GM23338 (cell line): ENCODE measurements around the gene HMCN2. TPM values are rescaled to one million over a fixed set of nuclear protein-coding genes. Genes with fewer than 3 reads are reported as not detected.

Source experiments
- ATAC-seq: fragments of 200-7000 bp; cut with Tn5 transposase; 3 replicates; pipeline ENCODE4 v1.9.1; 2020
- DNase-seq: peaks from one replicate; pipeline ENCODE4 v3.0.0-alpha.2; 2015; ENCODE audit warnings: low spot score
- H2AFZ ChIP-seq: fragments of 200-600 bp; sonication (generic); 2 replicates; pipeline ENCODE4 v1.8.0; 2016; ENCODE audit warnings: antibody characterized with exemption, mild to moderate bottlenecking, moderate library complexity
- H3F3A ChIP-seq: fragments of 200-600 bp; sonication (generic); replicated peaks from 2 replicates; pipeline ENCODE4 v1.8.0; 2017; ENCODE audit warnings: antibody characterized with exemption, mixed run types, low read depth
- H3K27ac ChIP-seq: fragments of 200-600 bp; sonication (generic); 2 replicates; pipeline ENCODE4 v1.6.1; 2016; ENCODE audit warnings: low read depth
- H3K27me3 ChIP-seq: fragments of 200-600 bp; sonication (generic); 2 replicates; pipeline ENCODE4 v1.8.0; 2016; ENCODE audit warnings: mild to moderate bottlenecking, mixed run types, moderate library complexity; ENCODE audit not compliant: insufficient read depth
- H3K36me3 ChIP-seq: fragments of 200-600 bp; sonication (generic); 2 replicates; pipeline ENCODE4 v1.8.0; 2016; ENCODE audit warnings: mild to moderate bottlenecking; ENCODE audit not compliant: insufficient read depth
- H3K4me1 ChIP-seq: fragments of 200-600 bp; sonication (generic); 2 replicates; pipeline ENCODE4 v1.8.0; 2016; ENCODE audit warnings: mild to moderate bottlenecking, moderate library complexity; ENCODE audit not compliant: insufficient read depth
- H3K4me2 ChIP-seq: fragments of 200-600 bp; sonication (generic); 2 replicates; pipeline ENCODE4 v1.7.1; 2017; ENCODE audit warnings: mixed run types
- H3K4me3 ChIP-seq: fragments of 200-600 bp; sonication (generic); 2 replicates; pipeline ENCODE4 v1.6.1; 2016; ENCODE audit warnings: mixed run types
- H3K79me2 ChIP-seq: fragments of 200-600 bp; sonication (generic); replicated peaks from 2 replicates; pipeline ENCODE4 v1.8.0; 2017; ENCODE audit warnings: mild to moderate bottlenecking; ENCODE audit not compliant: insufficient read depth
- H3K9me2 ChIP-seq: fragments of 200-600 bp; sonication (generic); 2 replicates; pipeline ENCODE4 v1.8.0; 2017; ENCODE audit not compliant: insufficient read depth
- H4K20me1 ChIP-seq: fragments of 200-600 bp; sonication (generic); replicated peaks from 2 replicates; pipeline ENCODE4 v1.8.0; 2017; ENCODE audit warnings: mild to moderate bottlenecking; ENCODE audit not compliant: insufficient read depth
- H3K27ac Mint-ChIP-seq: 2 replicates; pipeline ENCODE4 v1.8.0; 2020; ENCODE audit warnings: inconsistent platforms, mild to moderate bottlenecking, moderate library complexity, mixed read lengths
- H3K27me3 Mint-ChIP-seq: 3 replicates; pipeline ENCODE4 v1.8.0; 2022; ENCODE audit warnings: low read depth, mild to moderate bottlenecking, moderate library complexity, mixed read lengths, inconsistent platforms; ENCODE audit not compliant: insufficient read depth, poor library complexity
- H3K36me3 Mint-ChIP-seq: 3 replicates; pipeline ENCODE4 v1.8.0; 2021; ENCODE audit warnings: low read depth, mild to moderate bottlenecking, inconsistent platforms, moderate library complexity, mixed read lengths
- H3K4me1 Mint-ChIP-seq: 3 replicates; pipeline ENCODE4 v1.8.0; 2020; ENCODE audit warnings: mild to moderate bottlenecking, inconsistent platforms, mixed read lengths
- H3K4me3 Mint-ChIP-seq: 3 replicates; pipeline ENCODE4 v1.8.0; 2021; ENCODE audit warnings: moderate library complexity, mild to moderate bottlenecking, inconsistent platforms, mixed read lengths
- H3K9me3 Mint-ChIP-seq: 3 replicates; pipeline ENCODE4 v1.8.0; 2020; ENCODE audit warnings: moderate library complexity, mild to moderate bottlenecking, inconsistent platforms, mixed read lengths
- CREB1 ChIP-seq: fragments of 250-450 bp; sonication (Bioruptor Pico); IDR thresholded peaks from 2 replicates; pipeline ENCODE4 v1.5.0; 2020; ENCODE audit warnings: low read depth, mild to moderate bottlenecking, moderate library complexity
- EZH2 ChIP-seq: fragments of 200-600 bp; sonication (generic); IDR thresholded peaks from one replicate; pipeline ENCODE4 v1.8.0; 2017; ENCODE audit warnings: antibody characterized with exemption, mild to moderate bottlenecking, low read depth; ENCODE audit not compliant: unreplicated experiment
- EZH2phosphoT487 ChIP-seq: fragments of 200-600 bp; sonication (generic); IDR thresholded peaks from one replicate; pipeline ENCODE4 v1.8.1; 2018; ENCODE audit warnings: antibody characterized with exemption; ENCODE audit not compliant: unreplicated experiment
- JUNB ChIP-seq: IDR thresholded peaks from one replicate; pipeline ENCODE4 v1.6.1; 2016; ENCODE audit warnings: antibody characterized with exemption; ENCODE audit not compliant: unreplicated experiment
- NANOG ChIP-seq: IDR thresholded peaks from 2 replicates; pipeline ENCODE4 v1.6.1; 2016; ENCODE audit warnings: antibody characterized with exemption, borderline replicate concordance
- POLR2AphosphoS5 ChIP-seq: IDR thresholded peaks from 2 replicates; pipeline ENCODE4 v1.6.1; 2016; ENCODE audit warnings: antibody characterized with exemption, low read depth
- STAT1 ChIP-seq: IDR thresholded peaks from one replicate; pipeline ENCODE4 v1.6.1; 2016; ENCODE audit warnings: antibody characterized with exemption; ENCODE audit not compliant: unreplicated experiment
- ZNF114 ChIP-seq: fragments of 250-450 bp; sonication (Bioruptor Pico); IDR thresholded peaks from 2 replicates; pipeline ENCODE4 v1.5.0; 2020; ENCODE audit warnings: mild to moderate bottlenecking, moderate library complexity
- ZNF331 ChIP-seq: fragments of 250-450 bp; sonication (Bioruptor Pico); IDR thresholded peaks from 2 replicates; pipeline ENCODE4 v1.5.0; 2020; ENCODE audit warnings: low read depth, mild to moderate bottlenecking, moderate library complexity
- polyA plus RNA-seq: library from polyadenylated mRNA; unstranded; fragments of >200 nt; fragmentation: Nextera tagmentation; extraction: Ambion mirVana; gene quantifications from 2 replicates; pipeline ENCODE4 v1.2.1, GENCODE V29; 2016
- total RNA-seq: library from RNA; depleted of rRNA; stranded (reverse); fragments of >200 nt; shearing (Covaris generic); gene quantifications from 2 replicates; pipeline ENCODE4 v1.2.3, GENCODE V29; 2014
- TF ChIP-seq, protein P1 (sequence below): IDR thresholded peaks from one replicate; pipeline ENCODE4 v1.6.1; 2018; ENCODE audit warnings: antibody characterized with exemption; ENCODE audit not compliant: unreplicated experiment
- TF ChIP-seq, protein P2 (sequence below): fragments of 250-450 bp; sonication (Bioruptor Pico); IDR thresholded peaks from 2 replicates; pipeline ENCODE4 v1.5.0; 2020; ENCODE audit warnings: mild to moderate bottlenecking, moderate library complexity
- TF ChIP-seq, protein P3 (sequence below), 2 experiments: fragments of 200-600 bp in 1 of 2; sonication (generic) in 1 of 2; conservative IDR thresholded peaks; 2 replicates each; pipeline versions ENCODE4 v1.5.1 to v1.6.1; 2016 to 2017; ENCODE audit warnings: antibody characterized with exemption in 2 of 2, low read depth in 2 of 2, mild to moderate bottlenecking in 2 of 2, moderate library complexity in 1 of 2
- TF ChIP-seq, protein P4 (sequence below): IDR thresholded peaks from 2 replicates; pipeline ENCODE4 v1.6.1; 2016; ENCODE audit warnings: antibody characterized with exemption

The HMCN2 gene
- total and polyA plus RNA-seq, 2 experiments from 2014 or later: 1.3 to 4.7 TPM

DNA sequence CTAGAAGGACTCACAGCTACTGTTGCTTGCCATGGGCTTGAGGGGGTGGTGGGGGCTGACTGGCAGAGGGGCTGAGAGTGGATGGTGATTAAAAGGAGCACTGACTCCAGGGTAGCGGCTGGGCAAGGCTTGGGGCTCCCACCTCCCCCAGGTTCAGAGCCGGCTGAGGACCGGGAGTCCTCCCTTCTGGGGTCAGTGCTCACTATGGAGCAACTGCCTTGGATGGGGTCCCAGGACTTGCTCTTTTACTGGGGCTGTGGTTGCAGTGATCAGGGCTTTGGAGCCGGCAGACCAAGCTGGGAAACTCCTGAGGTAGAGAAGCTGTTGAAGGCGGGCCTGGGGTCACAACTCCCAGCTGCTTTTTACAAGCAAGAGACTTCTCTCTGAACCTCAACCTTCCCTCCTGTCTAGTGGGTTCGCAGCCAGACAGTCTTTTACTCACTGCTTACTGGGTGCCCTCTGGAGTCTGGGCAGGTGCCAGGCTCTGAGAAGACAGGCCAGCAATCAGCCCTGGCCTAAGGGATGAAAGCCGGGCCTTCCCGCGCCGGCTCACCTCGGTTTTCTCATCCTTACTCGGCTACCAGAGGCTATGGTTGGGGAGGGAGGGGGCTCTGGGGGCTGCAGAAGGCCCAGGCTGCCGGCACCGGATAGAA is 178.4 kb downstream of the HMCN2 start:
- H3K9me3 Mint-ChIP-seq: peaks cover 16% of the 10 kb centered on the region
- H3K4me1 Mint-ChIP-seq: peaks cover 33% of the 10 kb centered on the region
- ATAC-seq (no peak), DNase-seq (no peak)
- peaks cover 25% of the 10 kb centered on the region; the same call in 2 of the 3 replicates for H3K36me3 Mint-ChIP-seq
- Histone ChIP-seq H3K27me3 (peaks cover 30% of the 10 kb centered on the region), H3K4me3 (peak overlapping the region; percentile 85), H3K4me2 (peak overlapping the region; percentile 96), H3K9me2 (no peaks in the 10 kb centered on the region), H3F3A (peaks cover 8% of the 10 kb centered on the region; the same call in 1 of the 2 replicates), H3K36me3 (peaks cover 7% of the 10 kb centered on the region; the same call in 1 of the 2 replicates), H3K79me2 (no peaks in the 10 kb centered on the region; the same call in 1 of the 2 replicates), H3K27ac (no peak overlapping the region), H3K4me1 (peaks cover 35% of the 10 kb centered on the region), H2AFZ (peak overlapping the region; percentile 96), H4K20me1 (no peaks in the 10 kb centered on the region)
- peaks cover 43% of the 10 kb centered on the region for H3K27me3 Mint-ChIP-seq
- TF ChIP-seq ZNF331 (CRISPR knock-in tag): no peak
- TF ChIP-seq POLR2AphosphoS5: no peak
- TF ChIP-seq, protein P1, sequence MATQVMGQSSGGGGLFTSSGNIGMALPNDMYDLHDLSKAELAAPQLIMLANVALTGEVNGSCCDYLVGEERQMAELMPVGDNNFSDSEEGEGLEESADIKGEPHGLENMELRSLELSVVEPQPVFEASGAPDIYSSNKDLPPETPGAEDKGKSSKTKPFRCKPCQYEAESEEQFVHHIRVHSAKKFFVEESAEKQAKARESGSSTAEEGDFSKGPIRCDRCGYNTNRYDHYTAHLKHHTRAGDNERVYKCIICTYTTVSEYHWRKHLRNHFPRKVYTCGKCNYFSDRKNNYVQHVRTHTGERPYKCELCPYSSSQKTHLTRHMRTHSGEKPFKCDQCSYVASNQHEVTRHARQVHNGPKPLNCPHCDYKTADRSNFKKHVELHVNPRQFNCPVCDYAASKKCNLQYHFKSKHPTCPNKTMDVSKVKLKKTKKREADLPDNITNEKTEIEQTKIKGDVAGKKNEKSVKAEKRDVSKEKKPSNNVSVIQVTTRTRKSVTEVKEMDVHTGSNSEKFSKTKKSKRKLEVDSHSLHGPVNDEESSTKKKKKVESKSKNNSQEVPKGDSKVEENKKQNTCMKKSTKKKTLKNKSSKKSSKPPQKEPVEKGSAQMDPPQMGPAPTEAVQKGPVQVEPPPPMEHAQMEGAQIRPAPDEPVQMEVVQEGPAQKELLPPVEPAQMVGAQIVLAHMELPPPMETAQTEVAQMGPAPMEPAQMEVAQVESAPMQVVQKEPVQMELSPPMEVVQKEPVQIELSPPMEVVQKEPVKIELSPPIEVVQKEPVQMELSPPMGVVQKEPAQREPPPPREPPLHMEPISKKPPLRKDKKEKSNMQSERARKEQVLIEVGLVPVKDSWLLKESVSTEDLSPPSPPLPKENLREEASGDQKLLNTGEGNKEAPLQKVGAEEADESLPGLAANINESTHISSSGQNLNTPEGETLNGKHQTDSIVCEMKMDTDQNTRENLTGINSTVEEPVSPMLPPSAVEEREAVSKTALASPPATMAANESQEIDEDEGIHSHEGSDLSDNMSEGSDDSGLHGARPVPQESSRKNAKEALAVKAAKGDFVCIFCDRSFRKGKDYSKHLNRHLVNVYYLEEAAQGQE: no peak
- TF ChIP-seq JUNB: no peak
- no peak for TF ChIP-seq NANOG
- TF ChIP-seq, protein P2, sequence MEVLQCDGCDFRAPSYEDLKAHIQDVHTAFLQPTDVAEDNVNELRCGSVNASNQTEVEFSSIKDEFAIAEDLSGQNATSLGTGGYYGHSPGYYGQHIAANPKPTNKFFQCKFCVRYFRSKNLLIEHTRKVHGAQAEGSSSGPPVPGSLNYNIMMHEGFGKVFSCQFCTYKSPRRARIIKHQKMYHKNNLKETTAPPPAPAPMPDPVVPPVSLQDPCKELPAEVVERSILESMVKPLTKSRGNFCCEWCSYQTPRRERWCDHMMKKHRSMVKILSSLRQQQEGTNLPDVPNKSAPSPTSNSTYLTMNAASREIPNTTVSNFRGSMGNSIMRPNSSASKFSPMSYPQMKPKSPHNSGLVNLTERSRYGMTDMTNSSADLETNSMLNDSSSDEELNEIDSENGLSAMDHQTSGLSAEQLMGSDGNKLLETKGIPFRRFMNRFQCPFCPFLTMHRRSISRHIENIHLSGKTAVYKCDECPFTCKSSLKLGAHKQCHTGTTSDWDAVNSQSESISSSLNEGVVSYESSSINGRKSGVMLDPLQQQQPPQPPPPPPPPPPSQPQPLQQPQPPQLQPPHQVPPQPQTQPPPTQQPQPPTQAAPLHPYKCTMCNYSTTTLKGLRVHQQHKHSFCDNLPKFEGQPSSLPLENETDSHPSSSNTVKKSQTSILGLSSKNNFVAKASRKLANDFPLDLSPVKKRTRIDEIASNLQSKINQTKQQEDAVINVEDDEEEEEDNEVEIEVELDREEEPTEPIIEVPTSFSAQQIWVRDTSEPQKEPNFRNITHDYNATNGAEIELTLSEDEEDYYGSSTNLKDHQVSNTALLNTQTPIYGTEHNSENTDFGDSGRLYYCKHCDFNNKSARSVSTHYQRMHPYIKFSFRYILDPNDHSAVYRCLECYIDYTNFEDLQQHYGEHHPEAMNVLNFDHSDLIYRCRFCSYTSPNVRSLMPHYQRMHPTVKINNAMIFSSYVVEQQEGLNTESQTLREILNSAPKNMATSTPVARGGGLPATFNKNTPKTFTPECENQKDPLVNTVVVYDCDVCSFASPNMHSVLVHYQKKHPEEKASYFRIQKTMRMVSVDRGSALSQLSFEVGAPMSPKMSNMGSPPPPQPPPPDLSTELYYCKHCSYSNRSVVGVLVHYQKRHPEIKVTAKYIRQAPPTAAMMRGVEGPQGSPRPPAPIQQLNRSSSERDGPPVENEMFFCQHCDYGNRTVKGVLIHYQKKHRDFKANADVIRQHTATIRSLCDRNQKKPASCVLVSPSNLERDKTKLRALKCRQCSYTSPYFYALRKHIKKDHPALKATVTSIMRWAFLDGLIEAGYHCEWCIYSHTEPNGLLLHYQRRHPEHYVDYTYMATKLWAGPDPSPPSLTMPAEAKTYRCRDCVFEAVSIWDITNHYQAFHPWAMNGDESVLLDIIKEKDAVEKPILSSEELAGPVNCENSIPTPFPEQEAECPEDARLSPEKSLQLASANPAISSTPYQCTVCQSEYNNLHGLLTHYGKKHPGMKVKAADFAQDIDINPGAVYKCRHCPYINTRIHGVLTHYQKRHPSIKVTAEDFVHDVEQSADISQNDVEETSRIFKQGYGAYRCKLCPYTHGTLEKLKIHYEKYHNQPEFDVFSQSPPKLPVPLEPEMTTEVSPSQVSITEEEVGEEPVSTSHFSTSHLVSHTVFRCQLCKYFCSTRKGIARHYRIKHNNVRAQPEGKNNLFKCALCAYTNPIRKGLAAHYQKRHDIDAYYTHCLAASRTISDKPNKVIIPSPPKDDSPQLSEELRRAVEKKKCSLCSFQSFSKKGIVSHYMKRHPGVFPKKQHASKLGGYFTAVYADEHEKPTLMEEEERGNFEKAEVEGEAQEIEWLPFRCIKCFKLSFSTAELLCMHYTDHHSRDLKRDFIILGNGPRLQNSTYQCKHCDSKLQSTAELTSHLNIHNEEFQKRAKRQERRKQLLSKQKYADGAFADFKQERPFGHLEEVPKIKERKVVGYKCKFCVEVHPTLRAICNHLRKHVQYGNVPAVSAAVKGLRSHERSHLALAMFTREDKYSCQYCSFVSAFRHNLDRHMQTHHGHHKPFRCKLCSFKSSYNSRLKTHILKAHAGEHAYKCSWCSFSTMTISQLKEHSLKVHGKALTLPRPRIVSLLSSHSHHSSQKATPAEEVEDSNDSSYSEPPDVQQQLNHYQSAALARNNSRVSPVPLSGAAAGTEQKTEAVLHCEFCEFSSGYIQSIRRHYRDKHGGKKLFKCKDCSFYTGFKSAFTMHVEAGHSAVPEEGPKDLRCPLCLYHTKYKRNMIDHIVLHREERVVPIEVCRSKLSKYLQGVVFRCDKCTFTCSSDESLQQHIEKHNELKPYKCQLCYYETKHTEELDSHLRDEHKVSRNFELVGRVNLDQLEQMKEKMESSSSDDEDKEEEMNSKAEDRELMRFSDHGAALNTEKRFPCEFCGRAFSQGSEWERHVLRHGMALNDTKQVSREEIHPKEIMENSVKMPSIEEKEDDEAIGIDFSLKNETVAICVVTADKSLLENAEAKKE (CRISPR knock-in tag): no peak
- TF ChIP-seq STAT1: no peak
- no peak for TF ChIP-seq CREB1 (CRISPR knock-in tag)
- TF ChIP-seq, protein P3, sequence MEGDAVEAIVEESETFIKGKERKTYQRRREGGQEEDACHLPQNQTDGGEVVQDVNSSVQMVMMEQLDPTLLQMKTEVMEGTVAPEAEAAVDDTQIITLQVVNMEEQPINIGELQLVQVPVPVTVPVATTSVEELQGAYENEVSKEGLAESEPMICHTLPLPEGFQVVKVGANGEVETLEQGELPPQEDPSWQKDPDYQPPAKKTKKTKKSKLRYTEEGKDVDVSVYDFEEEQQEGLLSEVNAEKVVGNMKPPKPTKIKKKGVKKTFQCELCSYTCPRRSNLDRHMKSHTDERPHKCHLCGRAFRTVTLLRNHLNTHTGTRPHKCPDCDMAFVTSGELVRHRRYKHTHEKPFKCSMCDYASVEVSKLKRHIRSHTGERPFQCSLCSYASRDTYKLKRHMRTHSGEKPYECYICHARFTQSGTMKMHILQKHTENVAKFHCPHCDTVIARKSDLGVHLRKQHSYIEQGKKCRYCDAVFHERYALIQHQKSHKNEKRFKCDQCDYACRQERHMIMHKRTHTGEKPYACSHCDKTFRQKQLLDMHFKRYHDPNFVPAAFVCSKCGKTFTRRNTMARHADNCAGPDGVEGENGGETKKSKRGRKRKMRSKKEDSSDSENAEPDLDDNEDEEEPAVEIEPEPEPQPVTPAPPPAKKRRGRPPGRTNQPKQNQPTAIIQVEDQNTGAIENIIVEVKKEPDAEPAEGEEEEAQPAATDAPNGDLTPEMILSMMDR (conservative IDR thresholded peaks at IDR 0.05; ENCODE audit: low read depth in 2 of 2): no peak
- TF ChIP-seq, protein P4, sequence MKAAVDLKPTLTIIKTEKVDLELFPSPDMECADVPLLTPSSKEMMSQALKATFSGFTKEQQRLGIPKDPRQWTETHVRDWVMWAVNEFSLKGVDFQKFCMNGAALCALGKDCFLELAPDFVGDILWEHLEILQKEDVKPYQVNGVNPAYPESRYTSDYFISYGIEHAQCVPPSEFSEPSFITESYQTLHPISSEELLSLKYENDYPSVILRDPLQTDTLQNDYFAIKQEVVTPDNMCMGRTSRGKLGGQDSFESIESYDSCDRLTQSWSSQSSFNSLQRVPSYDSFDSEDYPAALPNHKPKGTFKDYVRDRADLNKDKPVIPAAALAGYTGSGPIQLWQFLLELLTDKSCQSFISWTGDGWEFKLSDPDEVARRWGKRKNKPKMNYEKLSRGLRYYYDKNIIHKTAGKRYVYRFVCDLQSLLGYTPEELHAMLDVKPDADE: no peak
- no peak for TF ChIP-seq EZH2phosphoT487
- no peak for TF ChIP-seq ZNF114 (CRISPR knock-in tag)
- TF ChIP-seq EZH2: no peak
- H3K4me3 Mint-ChIP-seq: peak overlapping the region; percentile 23; the same call in 1 of the 3 replicates
- no peak overlapping the region for H3K27ac Mint-ChIP-seq
